Measurements from ENCODE around the gene MAPK13. TPM values are rescaled to one million over a fixed set of nuclear protein-coding genes. Genes with fewer than 3 reads are reported as not detected.

Gene MAPK13
- total RNA-seq, 1 experiment from 2014 or later: 146 TPM

DNA sequence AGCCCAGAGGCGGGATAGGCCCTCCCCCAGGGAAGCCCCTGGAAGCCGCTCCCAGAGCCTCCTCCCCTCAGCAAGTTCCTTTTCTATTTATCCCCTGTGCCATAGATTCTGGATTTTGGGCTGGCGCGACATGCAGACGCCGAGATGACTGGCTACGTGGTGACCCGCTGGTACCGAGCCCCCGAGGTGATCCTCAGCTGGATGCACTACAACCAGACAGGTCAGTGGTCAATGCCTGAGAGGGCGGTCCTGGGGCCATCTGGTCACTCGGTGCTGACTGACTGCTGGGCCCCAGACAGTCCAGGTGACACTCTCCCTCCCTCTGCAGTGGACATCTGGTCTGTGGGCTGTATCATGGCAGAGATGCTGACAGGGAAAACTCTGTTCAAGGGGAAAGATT is 6.2 kb downstream of the MAPK13 start:
- DNase-seq: no peak
- Histone ChIP-seq H3K27ac (no peak overlapping the region), H4K20me1 (ENCODE audit: insufficient read depth) (peaks cover 18% of the 10 kb centered on the region), H3K9me3 (ENCODE audit: insufficient read depth, low read depth) (no peaks in the 10 kb centered on the region), H3K4me3 (no peak overlapping the region), H2AFZ (no peak overlapping the region), H3K36me3 (ENCODE audit: low read depth) (peaks cover 51% of the 10 kb centered on the region), H3K9me2 (ENCODE audit: insufficient read depth) (no peaks in the 10 kb centered on the region), H3K79me2 (ENCODE audit: low read depth) (peaks cover 37% of the 10 kb centered on the region), H3K4me1 (replicated peaks; ENCODE audit: insufficient read depth) (peaks cover 22% of the 10 kb centered on the region), H3K4me2 (no peak overlapping the region), H3K27me3 (ENCODE audit: insufficient read depth, low read depth) (no peaks in the 10 kb centered on the region), H3F3A (ENCODE audit: insufficient read depth, low read depth) (peaks cover 47% of the 10 kb centered on the region)
- TF ChIP-seq EZH2 (IDR thresholded peaks at IDR 0.05; ENCODE audit: low read depth) (no peak), CTCF (conservative IDR thresholded peaks at IDR 0.05) (no peak)
- BruUV-seq (replicated peaks): no TSS peak
- ChIA-PET POLR2A (ENCODE audit: unreplicated experiment) (no interaction called here), CTCF (no interaction called here)
- intact Hi-C loops (cut with micrococcal nuclease; ENCODE audit: unreplicated experiment): no loop called here

DNA sequence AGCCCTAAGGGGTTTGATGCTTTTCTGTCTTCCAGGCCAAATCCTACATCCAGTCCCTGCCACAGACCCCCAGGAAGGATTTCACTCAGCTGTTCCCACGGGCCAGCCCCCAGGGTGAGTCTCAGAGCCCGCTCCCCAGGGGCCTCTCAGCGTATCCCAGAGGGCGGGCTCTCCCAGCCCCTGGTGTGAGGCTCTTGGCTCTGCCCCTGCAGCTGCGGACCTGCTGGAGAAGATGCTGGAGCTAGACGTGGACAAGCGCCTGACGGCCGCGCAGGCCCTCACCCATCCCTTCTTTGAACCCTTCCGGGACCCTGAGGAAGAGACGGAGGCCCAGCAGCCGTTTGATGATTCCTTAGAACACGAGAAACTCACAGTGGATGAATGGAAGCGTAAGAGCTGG is 8.4 kb downstream of the MAPK13 start:
- no TSS peak for BruUV-seq (replicated peaks)
- Histone ChIP-seq H3K79me2 (ENCODE audit: low read depth) (peaks cover 16% of the 10 kb centered on the region), H3K4me1 (replicated peaks; ENCODE audit: insufficient read depth) (peaks cover 17% of the 10 kb centered on the region), H3K4me2 (no peak overlapping the region), H4K20me1 (ENCODE audit: insufficient read depth) (peaks cover 5% of the 10 kb centered on the region), H2AFZ (no peak overlapping the region), H3K4me3 (no peak overlapping the region), H3K9me2 (ENCODE audit: insufficient read depth) (no peaks in the 10 kb centered on the region), H3F3A (ENCODE audit: insufficient read depth, low read depth) (peaks cover 50% of the 10 kb centered on the region), H3K36me3 (ENCODE audit: low read depth) (peaks cover 41% of the 10 kb centered on the region), H3K27ac (no peak overlapping the region), H3K9me3 (ENCODE audit: insufficient read depth, low read depth) (no peaks in the 10 kb centered on the region), H3K27me3 (ENCODE audit: insufficient read depth, low read depth) (no peaks in the 10 kb centered on the region)
- TF ChIP-seq CTCF (conservative IDR thresholded peaks at IDR 0.05): no peak
- TF ChIP-seq EZH2 (IDR thresholded peaks at IDR 0.05; ENCODE audit: low read depth): no peak
- POLR2A ChIA-PET (ENCODE audit: unreplicated experiment): no interaction called here
- CTCF ChIA-PET: no interaction called here
- intact Hi-C loops (cut with micrococcal nuclease; ENCODE audit: unreplicated experiment): no loop called here
- DNase-seq: no peak

DNA sequence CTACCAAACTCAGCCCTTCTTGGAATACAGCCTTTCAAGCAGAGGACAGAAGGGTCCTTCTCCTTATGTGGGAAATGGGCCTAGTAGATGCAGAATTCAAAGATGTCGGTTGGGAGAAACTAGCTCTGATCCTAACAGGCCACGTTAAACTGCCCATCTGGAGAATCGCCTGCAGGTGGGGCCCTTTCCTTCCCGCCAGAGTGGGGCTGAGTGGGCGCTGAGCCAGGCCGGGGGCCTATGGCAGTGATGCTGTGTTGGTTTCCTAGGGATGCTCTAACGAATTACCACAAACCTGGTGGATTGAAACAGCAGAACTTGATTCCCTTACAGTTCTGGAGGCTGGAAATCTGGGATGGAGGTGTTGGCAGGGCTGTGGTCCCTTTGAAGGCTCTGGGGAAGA is 9.1 kb downstream of the MAPK13 start:
- Histone ChIP-seq H3K9me2 (ENCODE audit: insufficient read depth) (no peaks in the 10 kb centered on the region), H3K36me3 (ENCODE audit: low read depth) (peaks cover 33% of the 10 kb centered on the region), H2AFZ (no peak overlapping the region), H3K27me3 (ENCODE audit: insufficient read depth, low read depth) (no peaks in the 10 kb centered on the region), H4K20me1 (ENCODE audit: insufficient read depth) (peaks cover 5% of the 10 kb centered on the region), H3K9me3 (ENCODE audit: insufficient read depth, low read depth) (no peaks in the 10 kb centered on the region), H3K27ac (no peak overlapping the region), H3K4me2 (no peak overlapping the region), H3K4me1 (replicated peaks; ENCODE audit: insufficient read depth) (peaks cover 18% of the 10 kb centered on the region), H3F3A (ENCODE audit: insufficient read depth, low read depth) (peaks cover 55% of the 10 kb centered on the region), H3K79me2 (ENCODE audit: low read depth) (peaks cover 9% of the 10 kb centered on the region; the same call in 1 of the 2 replicates), H3K4me3 (no peak overlapping the region)
- CTCF ChIA-PET: no interaction called here
- BruUV-seq (replicated peaks): TSS peak; percentile 9
- TF ChIP-seq CTCF (conservative IDR thresholded peaks at IDR 0.05) (no peak), EZH2 (IDR thresholded peaks at IDR 0.05; ENCODE audit: low read depth) (no peak)
- no peak for DNase-seq
- POLR2A ChIA-PET (ENCODE audit: unreplicated experiment): no interaction called here
- intact Hi-C loops (cut with micrococcal nuclease; ENCODE audit: unreplicated experiment): no loop called here

Data from PC-9 (cell line).